HG03520 (cell line): Measurements from ENCODE around the gene GPR87.

ENCODE experiments used
- ATAC-seq: cut with Tn5 transposase; IDR thresholded peaks from one replicate; pipeline ENCODE4 v1.9.1; 2021; ENCODE audit warnings: mild to moderate bottlenecking, moderate library complexity; ENCODE audit not compliant: unreplicated experiment

GPR87 gene

GRCh38 chr3:151283907-151284461 is 32.6 kb downstream of the GPR87 start:
- ATAC-seq: no peak

- ATAC-seq: no peak
Measured at GRCh38 chr3:151283387-151283786, 33.2 kb downstream of the GPR87 start.

- no peak for ATAC-seq
Measured at GRCh38 chr3:151282921-151283320, 33.7 kb downstream of the GPR87 start.

- ATAC-seq: no peak
Measured at GRCh38 chr3:151281671-151282324, 34.8 kb downstream of the GPR87 start.

GRCh38 chr3:151278230-151278629 is 38.4 kb downstream of the GPR87 start, which contains the start of gene P2RY14:
Gene P2RY14, minus strand, starts transcription at chr3:151278542. Its CDS starts 64,226 bp downstream, at chr3:151214316.
- no peak for ATAC-seq

GRCh38 chr3:151276687-151277042 is 40.0 kb downstream of the GPR87 start:
- peak; percentile 53 for ATAC-seq

GRCh38 chr3:151276038-151276686 is 40.5 kb downstream of the GPR87 start:
- ATAC-seq: peak; percentile 4

- no peak for ATAC-seq
Measured at GRCh38 chr3:151275091-151275490, 41.5 kb downstream of the GPR87 start.

- ATAC-seq: no peak
Measured at GRCh38 chr3:151269631-151270030, 47.0 kb downstream of the GPR87 start.

- peak; percentile 36 for ATAC-seq
Measured at GRCh38 chr3:151268267-151269235, 48.1 kb downstream of the GPR87 start.

- ATAC-seq: no peak
Measured at GRCh38 chr3:151267066-151267465, 49.6 kb downstream of the GPR87 start.

- peak; percentile 96 for ATAC-seq
Measured at GRCh38 chr3:151265866-151266265, 50.8 kb downstream of the GPR87 start.

- no peak for ATAC-seq
Measured at GRCh38 chr3:151265166-151265565, 51.5 kb downstream of the GPR87 start.

GRCh38 chr3:151264605-151265004 is 52.0 kb downstream of the GPR87 start:
- ATAC-seq: no peak

GRCh38 chr3:151262871-151263525 is 53.6 kb downstream of the GPR87 start:
- no peak for ATAC-seq

GRCh38 chr3:151259664-151260063 is 57.0 kb downstream of the GPR87 start:
- ATAC-seq: no peak

- no peak for ATAC-seq
Measured at GRCh38 chr3:151256749-151257148, 59.9 kb downstream of the GPR87 start.

GRCh38 chr3:151248772-151249337 is 67.8 kb downstream of the GPR87 start:
- no peak for ATAC-seq
